8988T (cell line): ENCODE data around the gene CACNA1B.
A peak's percentile ranks its signal among the peaks of the same experiment; 100 is the strongest.
"Not testable (repeated sequence)": the region's sequence is repeated elsewhere in the genome, so short reads cannot be mapped to it uniquely, and the experiment has no call there.

ENCODE experiments used
- DNase-seq: peaks from one replicate; pipeline ENCODE4 v3.0.0; 2011

CACNA1B gene

DNA sequence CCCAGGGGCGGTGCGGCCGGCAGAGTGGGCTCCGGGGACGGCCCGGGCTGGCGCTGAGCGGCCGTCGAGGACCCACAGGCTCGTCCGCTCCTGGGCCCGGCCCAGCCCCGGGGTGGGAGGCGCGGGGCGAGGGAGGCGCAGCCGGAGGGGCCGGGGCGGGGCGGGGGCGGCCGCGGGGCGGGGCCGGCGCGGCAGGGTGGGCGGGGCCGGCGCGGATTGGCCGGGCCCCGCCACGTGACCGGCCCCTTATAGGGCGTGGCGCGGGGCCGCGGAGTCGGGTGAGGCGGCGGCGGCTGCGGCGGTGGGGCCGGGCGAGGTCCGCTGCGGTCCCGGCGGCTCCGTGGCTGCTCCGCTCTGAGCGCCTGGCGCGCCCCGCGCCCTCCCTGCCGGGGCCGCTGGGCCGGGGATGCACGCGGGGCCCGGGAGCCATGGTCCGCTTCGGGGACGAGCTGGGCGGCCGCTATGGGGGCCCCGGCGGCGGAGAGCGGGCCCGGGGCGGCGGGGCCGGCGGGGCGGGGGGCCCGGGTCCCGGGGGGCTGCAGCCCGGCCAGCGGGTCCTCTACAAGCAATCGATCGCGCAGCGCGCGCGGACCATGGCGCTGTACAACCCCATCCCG lies at the start of gene CACNA1B:
TSS of gene CACNA1B (plus strand) at position 277 of the 617 bp plus-strand sequence. CDS start at position 429, 152 bp downstream.
- DNase-seq: not testable (repeated sequence)

DNA sequence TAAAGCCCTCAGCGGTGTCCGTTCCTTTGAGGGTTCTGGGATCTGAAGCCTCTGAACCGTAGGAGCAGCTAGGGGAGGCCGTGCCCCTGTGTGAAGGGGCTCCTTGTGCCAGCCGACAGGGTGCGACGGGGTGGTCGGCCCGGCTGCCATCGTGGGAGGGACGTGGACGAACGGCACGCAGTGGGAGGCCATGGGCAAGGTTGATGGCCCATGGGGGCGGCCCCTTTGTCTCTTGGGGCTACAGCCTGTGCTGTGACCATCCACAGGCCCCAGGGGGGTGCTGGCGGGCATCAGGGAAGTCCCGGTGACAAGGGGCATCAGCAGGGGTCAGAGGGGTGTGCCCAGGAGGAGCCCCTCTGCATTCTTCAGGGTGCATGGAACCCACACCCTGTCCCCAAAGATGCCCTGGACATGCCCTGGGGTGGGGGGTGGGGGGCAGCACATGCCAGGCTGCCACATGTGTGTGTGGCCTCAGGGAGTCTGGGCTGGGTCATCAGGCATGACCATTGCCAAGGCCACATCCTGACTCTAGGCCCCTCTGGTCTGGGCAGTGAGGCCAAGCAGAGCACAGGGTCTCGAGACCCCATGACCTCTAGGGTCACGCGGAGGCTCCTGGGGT lies 49.6 kb upstream of the CACNA1B start:
- no peak for DNase-seq

DNA sequence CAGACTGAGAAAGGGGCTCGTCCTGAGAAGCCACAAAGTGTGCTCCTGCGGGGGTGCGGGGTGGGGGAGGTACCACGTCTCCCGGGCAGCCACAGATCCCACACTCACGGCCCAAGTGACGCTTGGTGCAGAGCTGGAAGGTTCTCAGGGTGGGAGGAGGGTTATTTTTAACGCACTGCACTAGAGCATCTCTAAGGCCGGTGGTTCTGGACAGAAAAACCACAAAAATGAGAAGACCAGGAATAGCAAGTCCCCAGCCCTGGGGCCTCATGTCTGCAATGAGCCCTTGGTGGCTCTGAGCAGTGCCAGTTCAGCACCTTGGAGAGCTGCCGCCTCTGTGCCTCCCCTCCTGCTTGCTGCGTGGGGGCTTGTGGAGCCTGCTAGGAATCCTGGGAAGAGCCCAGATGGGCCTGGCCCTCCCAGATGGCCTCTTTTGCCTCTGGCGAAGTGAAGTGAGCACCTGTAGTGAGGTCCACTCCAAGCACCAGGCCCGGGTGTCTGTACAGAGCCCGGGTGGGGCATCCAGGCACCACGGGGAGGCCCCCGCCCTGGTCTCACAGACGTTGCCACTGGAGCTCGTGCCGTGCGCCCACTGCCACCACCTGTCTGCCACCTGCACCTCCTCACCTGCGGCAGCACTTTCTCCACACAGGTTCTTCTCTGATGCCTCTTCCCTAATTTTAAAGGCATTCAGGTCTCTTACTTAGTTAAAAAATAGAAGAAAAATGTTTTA lies 48.9 kb upstream of the CACNA1B start:
- DNase-seq: no peak

DNA sequence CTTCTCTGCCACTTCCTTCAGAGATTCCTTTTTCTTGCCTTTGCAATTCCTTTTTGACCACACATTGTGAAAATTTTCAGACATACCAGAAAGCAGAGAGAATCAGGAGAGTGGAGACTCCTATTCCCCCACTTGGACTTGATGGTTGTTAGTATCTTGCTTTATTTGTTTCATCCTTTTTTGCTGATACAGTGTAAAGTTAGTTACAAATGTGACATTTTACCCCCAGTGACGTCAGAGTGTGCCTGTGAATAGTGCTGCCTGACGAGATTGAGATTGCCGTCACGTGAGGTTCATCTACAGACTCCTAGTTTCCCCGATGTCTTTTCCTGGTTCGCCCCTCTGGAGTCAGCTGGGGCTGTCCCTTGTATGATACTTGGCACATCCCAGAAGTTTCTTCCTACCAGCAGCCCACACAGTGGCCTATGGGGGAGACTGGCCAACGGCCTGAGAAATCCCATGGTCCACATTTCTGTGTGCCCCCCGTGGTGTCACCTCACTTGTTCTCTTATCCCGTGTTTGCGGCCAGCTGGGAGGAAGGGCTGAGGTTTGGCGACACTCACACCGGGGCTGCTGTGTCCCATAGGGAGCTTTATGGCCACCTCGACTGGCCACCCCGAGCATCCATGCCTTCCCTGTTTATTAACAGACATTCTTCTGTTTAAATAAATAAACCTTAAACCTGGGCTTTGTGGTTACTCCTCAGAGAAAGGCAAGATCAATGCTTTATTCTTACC lies 48.2 kb upstream of the CACNA1B start:
- no peak for DNase-seq

DNA sequence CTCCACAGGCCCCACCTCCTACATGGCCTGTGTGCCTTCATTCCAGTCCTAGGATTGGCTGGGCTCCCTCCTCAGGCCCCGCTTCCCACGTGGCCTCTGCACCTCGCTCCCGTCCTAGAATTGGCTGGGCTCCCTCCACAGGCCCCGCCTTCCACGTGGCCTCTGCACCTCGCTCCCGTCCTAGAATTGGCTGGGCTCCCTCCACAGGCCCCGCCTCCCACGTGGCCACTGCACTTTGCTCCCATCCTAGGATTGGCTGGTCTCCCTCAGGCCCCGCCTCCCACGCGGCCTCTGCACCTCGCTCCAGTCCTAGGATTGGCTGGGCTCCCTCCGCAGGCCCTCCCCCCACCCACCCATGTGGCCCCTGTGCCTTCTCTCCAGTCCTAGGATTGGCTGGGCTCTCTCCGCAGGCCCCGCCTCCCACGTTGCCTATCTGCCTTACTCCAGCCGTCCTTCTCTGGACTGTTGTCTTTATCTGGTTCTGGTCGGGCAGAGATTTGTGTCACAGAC lies 45.3 kb upstream of the CACNA1B start:
- no peak for DNase-seq

DNA sequence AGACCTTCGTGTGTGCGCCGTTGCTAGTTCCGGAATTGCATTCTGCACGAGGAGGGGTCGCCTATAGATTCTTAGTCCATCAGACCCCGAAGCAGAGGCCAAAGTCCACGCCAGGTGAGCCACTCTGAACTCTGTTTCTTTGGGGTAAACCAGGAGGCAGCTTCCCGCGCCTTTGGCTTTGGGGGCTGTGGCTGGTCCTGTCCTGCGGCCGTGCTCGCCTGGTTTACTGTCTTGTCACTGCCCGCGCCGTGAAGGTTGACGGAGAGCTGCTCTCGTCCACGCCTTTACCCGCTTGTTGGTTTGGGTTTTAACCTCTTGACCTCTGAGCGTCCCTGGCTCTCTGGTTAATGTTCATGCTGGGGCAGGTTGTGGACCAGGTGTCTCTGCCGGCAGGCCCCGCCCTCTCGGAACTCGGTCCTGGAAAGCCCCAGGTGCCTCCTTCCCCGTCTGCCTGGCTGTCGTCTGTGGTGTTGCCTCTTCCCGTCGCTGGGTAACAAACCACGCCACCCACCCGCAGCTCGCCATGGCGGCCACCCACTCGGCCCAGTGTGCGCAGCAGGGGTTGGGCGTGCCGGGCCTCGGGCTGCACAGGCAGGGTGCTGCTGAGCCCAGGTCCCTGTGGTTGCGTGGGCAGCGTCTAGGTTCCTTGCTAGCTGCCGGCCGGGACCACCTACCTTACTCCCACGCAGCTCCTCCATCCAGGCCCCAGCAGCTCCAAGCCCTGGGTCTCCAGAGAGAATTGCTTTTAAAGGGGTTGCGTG lies 44.6 kb upstream of the CACNA1B start:
- DNase-seq: no peak

DNA sequence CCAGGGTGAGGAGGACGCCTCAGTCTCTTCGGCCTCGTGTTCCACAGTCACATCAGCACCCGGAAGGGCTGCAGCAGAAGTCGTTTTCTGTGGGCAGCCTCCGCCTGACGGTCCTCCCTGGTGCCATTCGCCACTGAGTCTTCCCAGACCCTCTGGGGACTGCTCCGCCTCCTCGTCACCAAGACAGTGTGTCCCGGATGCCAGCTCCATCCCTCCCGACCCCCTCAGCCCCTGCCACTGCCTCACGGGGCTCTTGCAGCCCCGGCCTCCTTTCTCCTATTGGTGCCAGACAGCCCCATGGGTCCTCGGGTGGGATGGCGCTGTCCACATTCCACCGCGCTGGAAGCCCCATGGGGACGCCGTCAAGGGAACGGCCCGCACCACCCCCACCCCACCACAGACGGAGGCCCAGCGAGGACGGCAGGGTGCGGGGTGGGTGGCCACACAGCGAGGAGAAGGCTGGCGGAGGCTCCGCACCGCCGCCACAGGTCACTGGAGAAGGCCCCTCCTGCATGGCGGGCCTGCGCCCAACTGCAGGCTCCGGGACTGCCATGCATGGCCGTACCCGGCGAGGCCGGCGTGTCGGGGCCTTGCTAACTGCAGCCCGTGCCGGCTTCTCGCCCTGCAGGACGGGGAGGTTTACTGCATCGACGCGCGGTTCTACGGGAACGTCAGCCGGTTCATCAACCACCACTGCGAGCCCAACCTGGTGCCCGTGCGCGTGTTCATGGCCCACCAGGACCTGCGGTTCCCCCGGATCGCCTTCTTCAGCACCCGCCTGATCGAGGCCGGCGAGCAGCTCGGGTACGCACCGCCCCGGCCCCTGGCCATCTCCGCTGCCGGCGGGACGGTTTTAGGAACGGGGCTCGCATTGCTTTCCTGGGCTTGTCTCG lies 43.6 kb upstream of the CACNA1B start:
- DNase-seq: no peak

DNA sequence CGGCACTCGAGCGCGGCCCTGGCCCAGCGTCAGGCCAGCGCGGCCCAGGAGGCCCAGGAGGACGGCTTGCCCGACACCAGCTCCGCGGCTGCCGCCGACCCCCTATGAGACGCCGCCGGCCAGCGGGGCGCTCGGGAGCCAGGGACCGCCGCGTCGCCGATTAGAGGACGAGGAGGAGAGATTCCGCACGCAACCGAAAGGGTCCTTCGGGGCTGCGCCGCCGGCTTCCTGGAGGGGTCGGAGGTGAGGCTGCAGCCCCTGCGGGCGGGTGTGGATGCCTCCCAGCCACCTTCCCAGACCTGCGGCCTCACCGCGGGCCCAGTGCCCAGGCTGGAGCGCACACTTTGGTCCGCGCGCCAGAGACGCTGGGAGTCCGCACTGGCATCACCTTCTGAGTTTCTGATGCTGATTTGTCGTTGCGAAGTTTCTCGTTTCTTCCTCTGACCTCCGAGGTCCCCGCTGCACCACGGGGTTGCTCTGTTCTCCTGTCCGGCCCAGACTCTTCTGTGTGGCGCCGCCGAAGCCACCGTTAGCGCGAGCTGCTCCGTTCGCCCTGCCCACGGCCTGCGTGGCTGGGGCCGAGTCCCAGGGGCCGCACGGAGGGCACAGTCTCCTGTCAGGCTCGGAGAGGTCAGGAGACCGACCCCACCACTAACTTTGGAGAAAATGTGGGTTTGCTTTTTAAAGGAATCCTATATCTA lies 42.6 kb upstream of the CACNA1B start:
- DNase-seq: no peak

DNA sequence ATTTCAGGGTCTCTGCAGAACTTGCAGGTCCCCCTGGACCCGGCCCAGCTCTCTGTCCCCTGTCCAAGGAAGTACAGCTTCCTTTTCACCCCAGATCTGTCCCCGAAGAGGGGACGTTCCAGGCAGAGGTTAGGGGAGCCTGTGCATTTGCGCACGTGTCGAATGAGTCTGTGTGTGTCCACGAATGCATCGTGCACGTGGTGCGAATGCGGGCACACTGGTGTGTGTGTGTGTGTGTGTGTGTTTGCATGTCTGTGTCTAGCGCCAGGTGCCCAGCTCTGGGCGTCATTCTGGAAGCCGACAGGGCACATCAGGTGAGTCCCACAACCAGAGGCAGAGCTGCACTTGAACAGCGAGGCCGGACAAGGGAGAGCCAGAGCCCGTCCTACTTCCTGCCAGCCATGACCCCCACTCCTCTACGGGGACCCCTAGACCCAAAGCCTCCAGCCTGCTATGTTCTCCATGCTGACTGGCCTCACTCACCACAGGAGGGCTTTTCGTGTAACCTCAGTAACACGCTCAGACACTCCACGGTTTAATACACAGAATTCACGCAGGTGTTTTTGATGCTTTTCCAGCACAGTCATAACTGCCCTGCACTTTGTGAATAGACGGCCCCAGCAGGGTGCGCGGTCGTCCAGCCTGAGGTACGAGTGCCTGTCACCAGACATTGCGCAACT lies 41.3 kb upstream of the CACNA1B start:
- DNase-seq: peak; percentile 10

DNA sequence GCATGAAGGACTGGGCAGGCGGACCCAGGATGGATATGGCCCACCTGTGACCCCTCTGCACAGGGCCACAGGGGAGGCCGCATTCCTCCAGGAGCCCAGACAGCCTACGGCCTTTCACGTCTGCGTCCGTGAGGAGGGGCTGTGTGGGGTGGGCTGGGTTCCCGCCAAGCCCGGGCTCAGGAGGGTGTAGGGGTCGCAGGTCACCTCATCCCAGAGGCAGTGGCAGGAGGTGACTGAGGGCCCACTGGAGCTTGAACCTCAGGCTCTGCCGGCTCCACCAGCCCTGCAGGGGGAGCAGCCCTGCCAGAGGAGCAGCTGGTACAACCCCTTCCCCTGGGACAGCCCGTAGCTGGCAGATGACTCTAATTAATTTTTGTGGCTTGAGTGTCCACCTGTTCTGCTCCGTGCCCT lies 40.7 kb upstream of the CACNA1B start:
- DNase-seq: peak; percentile 28

DNA sequence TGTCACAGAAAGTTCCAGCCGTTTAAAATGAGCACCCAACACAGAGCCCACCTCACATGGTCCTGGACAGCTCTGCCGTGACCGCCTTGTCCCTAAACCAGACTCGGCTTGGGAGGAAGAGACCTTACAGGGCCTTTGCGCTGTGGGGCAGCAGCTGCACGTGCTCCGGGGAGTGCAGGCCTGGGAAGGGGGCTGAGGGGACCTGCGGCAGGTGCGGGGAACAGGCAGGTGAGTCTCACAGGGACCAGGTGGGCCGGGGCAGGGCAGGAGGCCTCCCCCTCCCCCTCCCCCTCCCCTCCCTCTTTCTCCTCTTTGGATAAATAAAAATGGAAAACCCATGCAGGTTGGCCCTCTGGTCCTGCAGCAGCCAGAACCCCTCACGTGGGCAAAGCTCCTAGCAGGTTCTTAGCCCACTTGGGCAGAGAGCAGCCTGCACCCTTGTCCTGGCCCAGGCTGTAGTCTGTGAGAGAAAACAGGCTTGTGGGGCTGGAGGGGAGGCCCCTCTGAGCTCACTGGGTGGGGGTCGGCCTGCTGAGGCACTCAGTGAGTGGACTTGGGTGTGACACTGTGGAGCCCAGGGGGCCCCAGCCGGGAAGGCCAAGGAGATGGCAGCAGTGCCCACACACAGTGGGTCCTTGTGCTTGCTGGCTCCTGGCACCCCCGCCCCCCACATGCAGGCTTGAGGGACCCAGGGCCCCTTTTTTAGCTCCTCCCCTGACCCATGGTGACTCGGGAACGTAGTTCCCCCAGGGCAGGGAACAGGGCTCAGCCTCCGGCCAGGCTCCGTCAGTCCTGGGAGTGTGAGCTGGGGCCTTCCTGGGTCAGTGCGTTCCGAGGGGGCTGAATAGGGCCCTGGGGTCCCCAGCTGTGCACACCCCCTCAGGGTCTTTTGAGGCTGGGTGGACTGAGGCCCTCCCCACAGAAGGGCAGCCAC lies 40.0 kb upstream of the CACNA1B start:
- no peak for DNase-seq

DNA sequence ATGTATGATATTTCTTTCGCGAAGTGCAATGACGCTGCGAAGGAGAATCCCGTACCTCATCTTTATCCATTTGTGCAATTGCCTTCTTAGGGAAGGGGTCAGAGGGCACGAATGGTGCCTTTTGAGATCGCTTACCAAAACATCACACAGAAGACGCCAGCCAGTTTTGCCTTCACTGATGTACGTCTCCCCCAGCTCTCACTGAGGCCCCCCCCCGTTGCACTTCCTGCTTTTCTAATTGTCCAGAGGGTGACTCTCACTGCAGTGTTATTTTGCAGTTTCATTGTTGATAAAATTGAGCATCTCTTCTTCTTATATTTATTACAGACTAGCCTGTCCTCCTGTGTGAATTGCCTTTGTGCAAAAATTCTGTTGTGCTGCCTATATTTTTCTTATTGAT lies 39.0 kb upstream of the CACNA1B start:
- no peak for DNase-seq

DNA sequence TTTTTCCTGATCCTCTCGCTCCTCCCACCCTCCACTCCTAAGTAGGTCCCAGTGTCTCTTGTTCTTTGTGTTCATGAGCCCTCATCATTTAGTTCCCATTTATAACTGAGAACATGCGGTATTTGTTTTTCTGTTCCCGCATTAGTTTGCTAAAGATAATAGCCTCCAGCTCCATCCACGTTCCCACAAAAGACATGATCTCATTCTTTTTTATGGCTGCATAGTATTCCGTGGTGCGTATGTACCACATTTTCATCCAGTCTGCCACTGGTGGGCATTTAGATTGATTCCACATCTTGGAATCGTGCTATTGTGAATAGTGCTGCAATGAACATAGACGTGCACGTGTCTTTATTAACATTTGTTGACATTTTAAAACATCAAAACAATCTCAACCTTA lies 34.2 kb upstream of the CACNA1B start:
- no peak for DNase-seq

DNA sequence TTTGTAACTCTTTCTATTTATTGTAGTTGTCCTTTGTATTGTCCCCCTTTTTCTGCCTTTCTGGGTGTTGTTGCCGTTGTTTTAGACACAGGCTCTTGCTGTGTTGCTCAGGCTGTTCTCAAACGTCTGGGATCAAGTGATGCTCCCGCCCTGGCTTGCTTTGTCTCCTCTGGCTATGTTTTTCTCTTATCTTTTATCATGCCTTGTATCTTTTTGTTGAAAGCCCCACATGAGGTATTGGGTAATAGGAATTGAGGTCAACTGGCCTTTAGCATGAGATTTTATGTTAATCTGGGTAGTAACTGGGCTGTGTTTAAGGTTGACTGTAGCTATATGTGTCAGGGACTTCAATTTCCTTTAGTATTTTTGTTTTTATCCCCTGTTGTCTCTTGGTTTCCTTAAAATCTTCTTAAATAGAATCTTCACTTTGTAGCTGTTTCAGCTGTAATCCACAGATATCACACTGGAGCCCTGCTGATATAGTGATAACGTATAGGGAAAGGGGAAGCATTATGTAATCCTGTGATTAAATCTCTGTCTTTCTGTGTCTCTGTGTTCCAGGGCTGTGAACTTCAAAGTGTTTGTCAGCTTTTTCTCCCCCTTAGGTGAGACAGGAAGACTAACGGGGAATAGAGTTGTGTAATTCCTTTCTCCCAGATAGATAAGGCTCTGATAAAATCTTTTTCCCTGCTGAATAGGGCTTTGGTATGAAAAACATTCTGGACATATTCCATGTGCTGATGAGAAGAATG lies 25.9 kb upstream of the CACNA1B start:
- DNase-seq: no peak

DNA sequence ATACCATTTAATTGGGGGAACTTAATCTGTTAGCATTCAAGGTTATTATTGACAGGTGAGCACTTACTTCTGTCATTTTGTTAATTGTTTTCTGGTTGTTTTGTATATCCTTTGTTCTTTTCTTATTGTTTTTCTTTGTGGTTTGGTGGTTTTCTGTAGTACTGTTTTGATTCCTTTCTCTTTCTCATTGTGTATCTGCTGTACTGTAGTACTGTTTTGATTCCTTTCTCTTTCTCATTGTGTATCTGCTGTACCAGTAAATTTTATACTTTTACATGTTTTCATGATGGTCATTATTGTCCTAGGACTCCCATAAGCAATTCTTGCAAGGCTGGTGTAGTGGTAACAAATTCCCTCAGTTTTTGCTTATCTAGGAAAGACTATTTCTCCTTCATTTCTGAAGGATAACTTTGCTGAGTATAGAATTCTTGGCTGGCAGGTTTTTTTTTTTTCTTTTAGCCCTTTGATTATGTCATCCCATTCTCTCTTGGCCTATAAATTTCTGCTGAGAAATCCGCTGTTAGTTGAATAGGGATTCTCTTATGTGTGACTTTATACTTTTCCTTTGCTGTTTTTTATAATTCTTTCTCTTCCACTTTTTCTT lies 24.1 kb upstream of the CACNA1B start:
- no peak for DNase-seq

DNA sequence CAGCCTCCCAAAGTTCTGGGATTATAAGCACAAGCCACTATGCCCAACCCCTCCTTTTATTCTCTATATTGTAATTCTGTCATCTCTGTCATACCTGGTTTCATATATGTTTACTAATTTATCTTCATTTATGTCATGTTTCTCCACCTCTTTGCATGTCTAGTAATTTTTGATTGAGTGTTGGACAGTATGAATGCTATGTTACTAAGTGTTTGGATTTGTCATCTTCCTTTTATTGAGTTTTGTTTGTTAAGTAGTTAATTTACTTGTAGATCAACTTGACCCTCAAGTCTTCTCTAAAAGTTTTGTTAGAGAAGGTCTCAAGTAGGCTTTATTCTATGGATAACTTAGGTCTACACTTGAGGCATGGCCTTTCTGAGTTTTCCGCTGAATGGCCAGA lies 17.2 kb upstream of the CACNA1B start:
- no peak for DNase-seq

DNA sequence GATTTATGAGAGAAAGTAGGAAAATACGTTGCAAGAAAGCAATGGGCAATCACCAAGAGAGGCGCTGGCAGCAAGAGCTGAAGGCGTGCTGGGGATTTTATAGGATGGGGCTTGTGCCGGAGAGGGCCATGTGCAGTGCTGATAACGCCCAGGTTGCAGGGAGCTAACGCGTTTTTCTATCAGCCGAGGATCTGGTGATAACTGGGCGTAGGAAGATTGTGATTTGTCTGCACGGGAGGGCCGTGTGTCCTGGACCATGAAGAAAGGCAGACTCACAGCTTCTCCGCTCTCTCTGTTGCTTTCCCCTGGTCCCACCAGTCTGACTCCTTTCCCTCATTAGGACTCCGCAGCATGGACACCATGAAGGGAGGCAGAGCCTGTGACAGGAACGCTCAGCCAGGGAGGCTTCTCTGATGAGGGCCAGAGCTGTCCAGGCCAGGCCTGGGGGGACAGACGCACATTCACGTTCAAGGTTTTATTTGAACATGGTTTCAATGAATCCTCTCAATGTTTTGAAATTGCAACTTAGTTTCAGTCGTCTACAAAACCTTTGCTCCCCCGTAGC lies 11.9 kb upstream of the CACNA1B start:
- no peak for DNase-seq
